Muscle layer of duodenum (tissue), 2 donors: Measurements from ENCODE around the gene CTAGE15.
"Not testable (repeated sequence)": the region's sequence is repeated elsewhere in the genome, so short reads cannot be mapped to it uniquely, and the experiment has no call there.

Experiments used
- H3K27ac ChIP-seq: one replicate; pipeline ENCODE4 v1.7.0; 2013; ENCODE audit warnings: mild to moderate bottlenecking, low read length
- H3K27me3 ChIP-seq: one replicate; pipeline ENCODE4 v1.7.0; 2013; ENCODE audit warnings: low read depth, mild to moderate bottlenecking, control low read depth, low read length
- H3K36me3 ChIP-seq, 2 donors: one replicate each; pipeline ENCODE4 v1.7.0; 2013; ENCODE audit warnings: low read length in 2 of 2, control low read depth in 1 of 2, mild to moderate bottlenecking in 1 of 2; ENCODE audit not compliant: insufficient read depth in 2 of 2, control insufficient read depth in 1 of 2
- H3K4me1 ChIP-seq, 2 donors: one replicate each; pipeline ENCODE4 v1.7.0; 2013; ENCODE audit warnings: low read length in 2 of 2, mild to moderate bottlenecking in 2 of 2, control low read depth in 1 of 2, moderate library complexity in 1 of 2; ENCODE audit not compliant: insufficient read depth in 2 of 2, control insufficient read depth in 1 of 2
- H3K4me3 ChIP-seq, 2 donors: one replicate each; pipeline ENCODE4 v1.7.0; 2013; ENCODE audit warnings: low read length in 2 of 2, low read depth in 1 of 2, mild to moderate bottlenecking in 1 of 2
- H3K9me3 ChIP-seq, 2 donors: one replicate each; pipeline ENCODE4 v1.7.0; 2013; ENCODE audit warnings: low read length in 2 of 2, control low read depth in 1 of 2, mild to moderate bottlenecking in 1 of 2; ENCODE audit not compliant: control insufficient read depth in 1 of 2
- donor health status: healthy.

Gene CTAGE15

GRCh38 chr7:143589897-143590296, 18.3 kb downstream of the CTAGE15 start:
- not testable (repeated sequence) for H3K4me3 ChIP-seq, H3K4me1 ChIP-seq, H3K27ac ChIP-seq, H3K27me3 ChIP-seq, H3K9me3 ChIP-seq, H3K36me3 ChIP-seq

GRCh38 chr7:143598086-143598485, 26.5 kb downstream of the CTAGE15 start:
- H3K36me3 ChIP-seq, H3K27ac ChIP-seq, H3K27me3 ChIP-seq, H3K4me1 ChIP-seq, H3K4me3 ChIP-seq, H3K9me3 ChIP-seq: not testable (repeated sequence)

GRCh38 chr7:143603549-143603948, 31.9 kb downstream of the CTAGE15 start:
- not testable (repeated sequence) for H3K27me3 ChIP-seq, H3K4me1 ChIP-seq, H3K9me3 ChIP-seq, H3K4me3 ChIP-seq, H3K36me3 ChIP-seq, H3K27ac ChIP-seq

GRCh38 chr7:143606088-143606487, 34.5 kb downstream of the CTAGE15 start:
- not testable (repeated sequence) for H3K27ac ChIP-seq, H3K4me1 ChIP-seq, H3K36me3 ChIP-seq, H3K4me3 ChIP-seq, H3K27me3 ChIP-seq, H3K9me3 ChIP-seq

GRCh38 chr7:143615545-143615944, 43.9 kb downstream of the CTAGE15 start:
- H3K27me3 ChIP-seq, H3K4me1 ChIP-seq, H3K4me3 ChIP-seq, H3K9me3 ChIP-seq, H3K27ac ChIP-seq, H3K36me3 ChIP-seq: not testable (repeated sequence)

- not testable (repeated sequence) for H3K4me1 ChIP-seq, H3K4me3 ChIP-seq, H3K36me3 ChIP-seq, H3K27ac ChIP-seq, H3K9me3 ChIP-seq, H3K27me3 ChIP-seq
Measured at GRCh38 chr7:143617204-143617603, 45.6 kb downstream of the CTAGE15 start.

GRCh38 chr7:143620058-143620457, 48.5 kb downstream of the CTAGE15 start:
- H3K9me3 ChIP-seq, H3K4me1 ChIP-seq, H3K4me3 ChIP-seq, H3K27ac ChIP-seq, H3K36me3 ChIP-seq, H3K27me3 ChIP-seq: not testable (repeated sequence)

GRCh38 chr7:143620646-143621045, 49.0 kb downstream of the CTAGE15 start, which contains the start of gene TCAF2:
Gene TCAF2 (plus strand): TSS chr7:143620974.
- not testable (repeated sequence) for H3K4me3 ChIP-seq, H3K27ac ChIP-seq

GRCh38 chr7:143621175-143621574, 49.6 kb downstream of the CTAGE15 start:
- H3K9me3 ChIP-seq, H3K27me3 ChIP-seq, H3K27ac ChIP-seq, H3K36me3 ChIP-seq, H3K4me1 ChIP-seq, H3K4me3 ChIP-seq: not testable (repeated sequence)

More at GRCh38 chr7:143620646-143621045, 49.0 kb downstream of the CTAGE15 start, which contains the start of gene TCAF2:
- H3K9me3 ChIP-seq, H3K27me3 ChIP-seq, H3K36me3 ChIP-seq, H3K4me1 ChIP-seq: not testable (repeated sequence)

GRCh38 chr7:143622130-143622529, 50.5 kb downstream of the CTAGE15 start:
- not testable (repeated sequence) for H3K9me3 ChIP-seq, H3K4me3 ChIP-seq, H3K4me1 ChIP-seq, H3K36me3 ChIP-seq, H3K27me3 ChIP-seq, H3K27ac ChIP-seq
